GM08714 (cell line): Measurements from ENCODE around the gene DMAP1.

ENCODE experiments used
- H3K4me3 ChIP-seq: fragments of 200-500 bp; sonication (Bioruptor generic); 2 replicates; pipeline ENCODE4 v1.5.1; 2014; ENCODE audit warnings: mild to moderate bottlenecking, low read length, inconsistent platforms
- ZNF274 ChIP-seq: IDR thresholded peaks from 2 replicates; pipeline ENCODE4 v1.6.1; 2012; ENCODE audit warnings: mild to moderate bottlenecking, low read depth, low read length

The DMAP1 gene

GRCh38 chr1:44256762-44257554 lies 43.7 kb downstream of the DMAP1 start:
- H3K4me3 ChIP-seq: no peak overlapping the region
- TF ChIP-seq ZNF274: no peak

DNA sequence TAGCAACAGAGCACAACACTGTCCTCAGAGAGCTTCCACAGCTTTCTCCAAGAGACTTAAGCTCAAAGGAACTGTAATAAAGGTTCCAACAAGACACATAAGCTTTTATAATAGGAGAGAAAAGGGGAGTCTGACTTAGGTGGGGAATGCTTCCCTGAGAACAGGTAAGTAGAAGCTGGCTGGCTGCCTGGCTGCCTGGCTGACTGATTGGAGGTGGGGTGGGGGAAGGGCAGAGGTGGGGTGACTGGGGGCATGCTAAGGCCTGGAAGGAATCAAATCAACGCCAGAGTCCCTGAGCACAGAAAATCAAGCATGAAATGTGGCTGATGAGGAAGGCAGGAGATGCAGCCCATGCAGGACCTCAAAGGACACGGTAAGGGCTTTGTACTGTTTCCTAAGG lies 45.8 kb downstream of the DMAP1 start:
- no peak overlapping the region for H3K4me3 ChIP-seq
- no peak for TF ChIP-seq ZNF274

GRCh38 chr1:44260792-44261170 lies 47.5 kb downstream of the DMAP1 start:
- no peak for TF ChIP-seq ZNF274
- H3K4me3 ChIP-seq: no peak overlapping the region

GRCh38 chr1:44261171-44261817 lies 48.0 kb downstream of the DMAP1 start:
- no peak for TF ChIP-seq ZNF274
- no peak overlapping the region for H3K4me3 ChIP-seq

- no peak overlapping the region for H3K4me3 ChIP-seq
- TF ChIP-seq ZNF274: no peak
Measured at GRCh38 chr1:44261962-44262361, 48.7 kb downstream of the DMAP1 start.

DNA sequence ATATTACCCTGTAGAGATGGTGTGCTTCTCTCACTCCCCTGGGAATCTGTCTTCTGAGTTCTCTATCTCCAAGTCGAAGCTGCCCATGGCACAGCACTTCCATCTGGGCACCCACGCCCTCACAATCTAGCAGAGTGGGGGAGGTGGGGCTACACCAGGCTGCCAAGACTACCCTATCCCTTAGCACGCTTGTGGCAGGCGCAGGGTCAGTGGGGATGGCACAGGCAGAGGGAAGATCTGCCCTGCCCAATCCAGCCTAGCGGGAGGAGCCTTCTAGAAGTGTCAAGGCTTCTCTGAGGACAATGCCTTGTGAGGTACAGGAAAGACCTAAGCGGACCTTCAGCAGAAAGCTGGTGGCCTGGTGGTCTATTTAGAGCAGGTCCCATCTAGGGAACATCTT lies 49.1 kb downstream of the DMAP1 start:
- TF ChIP-seq ZNF274: no peak
- H3K4me3 ChIP-seq: no peak overlapping the region

GRCh38 chr1:44262816-44263567 lies 49.7 kb downstream of the DMAP1 start:
- TF ChIP-seq ZNF274: no peak
- H3K4me3 ChIP-seq: no peak overlapping the region

GRCh38 chr1:44263568-44264450 lies 50.5 kb downstream of the DMAP1 start:
- no peak for TF ChIP-seq ZNF274
- H3K4me3 ChIP-seq: no peak overlapping the region

- no peak overlapping the region for H3K4me3 ChIP-seq
- no peak for TF ChIP-seq ZNF274
Measured at GRCh38 chr1:44264451-44264771, 51.1 kb downstream of the DMAP1 start.

GRCh38 chr1:44265656-44266358 lies 52.5 kb downstream of the DMAP1 start:
- no peak overlapping the region for H3K4me3 ChIP-seq
- no peak for TF ChIP-seq ZNF274

DNA sequence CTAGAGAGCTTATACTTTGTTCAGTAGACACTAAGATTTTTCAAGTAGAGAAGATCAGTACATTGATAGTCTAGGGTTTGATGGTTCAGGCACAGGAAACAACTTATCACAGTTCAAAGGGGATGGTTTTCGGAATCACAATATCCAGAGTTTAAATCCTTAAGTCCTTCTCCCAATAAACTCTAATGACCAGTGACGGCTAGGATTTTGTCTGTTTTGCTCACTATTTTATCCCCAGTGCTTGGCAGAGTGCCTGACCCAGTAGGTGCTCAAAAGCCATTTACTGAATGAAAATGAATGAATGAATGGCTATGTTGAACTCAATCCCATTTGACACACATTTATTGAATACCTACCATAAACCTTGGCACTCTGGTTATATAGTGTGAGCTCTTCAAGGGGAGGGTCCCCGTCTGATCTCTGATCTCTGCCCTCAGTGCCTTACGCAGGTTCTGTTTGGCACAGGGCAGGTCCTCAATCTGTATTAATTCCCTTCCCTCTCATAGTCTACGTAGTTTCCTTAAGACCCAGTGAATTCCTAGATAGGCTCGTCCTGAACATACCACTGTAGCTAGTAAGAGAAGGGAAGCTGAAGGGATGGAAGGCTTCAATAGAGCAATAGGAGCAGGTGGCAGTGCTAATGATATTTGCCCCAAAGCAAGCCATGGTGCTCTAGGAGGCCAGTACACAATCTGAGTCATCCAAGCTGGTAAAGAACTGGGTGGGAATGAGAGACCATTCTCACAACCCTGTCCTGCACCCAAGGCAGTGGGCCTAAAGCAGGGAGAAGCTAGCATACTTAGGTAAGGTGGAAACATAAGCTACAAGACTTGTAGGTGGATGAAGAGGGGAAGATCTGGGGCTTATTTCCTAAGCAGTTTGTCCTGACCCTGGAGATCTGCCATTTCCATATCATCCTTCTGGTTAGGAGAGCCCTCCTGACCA lies 53.4 kb downstream of the DMAP1 start:
- no peak for TF ChIP-seq ZNF274
- H3K4me3 ChIP-seq: no peak overlapping the region

- no peak overlapping the region for H3K4me3 ChIP-seq
- no peak for TF ChIP-seq ZNF274
Measured at GRCh38 chr1:44267438-44267837, 54.2 kb downstream of the DMAP1 start.
